D341Med (cell line): Measurements from ENCODE around the gene SDCCAG8.
"Not testable (repeated sequence)": the region's sequence is repeated elsewhere in the genome, so short reads cannot be mapped to it uniquely, and the experiment has no call there.

Experiments used
- DNase-seq: peaks from one replicate; pipeline ENCODE4 v3.0.0; 2012; ENCODE audit warnings: low spot score

Gene SDCCAG8

DNA sequence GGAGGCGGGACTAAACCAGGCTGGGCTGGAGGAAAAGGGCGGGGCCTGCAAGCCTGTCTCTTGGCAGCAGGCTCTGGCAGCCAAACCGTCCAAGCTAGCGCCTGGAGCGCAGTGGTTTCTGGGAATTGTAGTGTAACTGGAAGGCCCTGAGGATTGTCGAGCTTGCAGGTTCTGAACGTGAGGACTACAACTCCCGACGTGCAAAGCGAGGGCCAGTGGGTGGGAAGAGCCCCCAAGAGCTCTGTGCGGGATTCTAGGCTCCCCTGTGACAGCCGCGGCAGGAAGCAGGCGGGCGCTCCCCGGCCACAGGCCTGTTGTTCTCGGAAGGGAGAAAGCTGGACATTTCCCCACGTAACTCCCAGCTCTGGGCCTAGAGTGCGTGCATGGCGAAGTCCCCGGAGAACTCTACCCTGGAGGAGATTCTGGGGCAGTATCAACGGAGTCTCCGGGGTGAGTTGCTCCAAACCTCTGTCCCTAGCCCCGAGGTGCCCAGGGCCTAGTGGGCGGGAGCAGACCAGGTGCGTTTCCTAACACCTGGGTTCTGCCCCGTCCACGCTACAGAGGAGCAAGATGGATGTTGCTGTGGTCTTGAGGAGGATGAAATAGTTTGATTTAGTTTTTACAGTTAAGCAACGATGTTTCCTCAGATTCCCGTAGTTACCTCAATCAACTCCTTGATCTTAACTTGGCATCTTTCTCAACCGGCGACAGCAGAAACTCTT, at the start of gene SDCCAG8:
TSS of gene SDCCAG8 (plus strand) at position 251 of the 722 bp plus-strand sequence. CDS start at position 384, 133 bp downstream.
- DNase-seq, result peak; percentile 95

DNA sequence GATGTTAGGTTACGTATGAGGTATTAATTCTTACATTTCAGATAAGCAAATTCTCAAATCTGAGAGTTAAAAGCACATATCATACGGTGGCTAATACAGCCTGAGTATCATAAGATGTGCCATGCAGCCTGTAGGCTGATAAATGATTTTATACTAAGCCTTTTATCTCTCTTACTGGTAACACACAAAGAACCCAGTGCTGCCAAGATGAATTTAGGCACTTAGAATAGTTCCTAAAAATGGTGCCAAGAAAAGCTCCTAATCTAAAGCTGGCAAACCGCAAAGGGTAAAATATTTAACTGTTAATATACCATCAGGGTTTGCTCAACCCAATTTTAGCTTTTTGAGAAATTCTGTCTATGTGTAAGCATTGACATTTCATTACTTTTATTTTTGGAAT, 43.9 kb upstream of the SDCCAG8 start:
- DNase-seq, result peak; percentile 28

GRCh38 chr1:243213045-243213787, 42.6 kb upstream of the SDCCAG8 start:
- no peak for DNase-seq

GRCh38 chr1:243215276-243215875, 40.5 kb upstream of the SDCCAG8 start:
- not testable (repeated sequence) for DNase-seq

DNA sequence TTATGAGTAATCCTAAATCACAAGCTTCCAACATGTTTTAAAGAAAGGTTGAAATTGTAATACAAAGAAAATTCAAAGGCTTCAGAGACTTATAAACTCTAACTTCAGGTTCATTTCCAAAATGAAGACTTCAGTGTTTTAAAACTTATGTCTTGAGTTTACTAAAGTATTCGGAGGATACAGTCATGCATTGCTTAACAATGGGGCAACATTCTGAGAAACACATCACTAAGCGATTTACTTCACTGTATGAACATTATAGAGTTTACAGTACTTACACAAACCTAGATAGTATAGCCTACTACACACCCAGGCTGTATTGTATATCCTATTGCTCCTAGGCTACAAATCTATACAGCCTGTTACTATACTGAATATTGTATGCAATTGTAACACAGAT, 39.1 kb upstream of the SDCCAG8 start:
- no peak for DNase-seq

GRCh38 chr1:243217349-243217748, 38.5 kb upstream of the SDCCAG8 start:
- DNase-seq, result no peak

DNA sequence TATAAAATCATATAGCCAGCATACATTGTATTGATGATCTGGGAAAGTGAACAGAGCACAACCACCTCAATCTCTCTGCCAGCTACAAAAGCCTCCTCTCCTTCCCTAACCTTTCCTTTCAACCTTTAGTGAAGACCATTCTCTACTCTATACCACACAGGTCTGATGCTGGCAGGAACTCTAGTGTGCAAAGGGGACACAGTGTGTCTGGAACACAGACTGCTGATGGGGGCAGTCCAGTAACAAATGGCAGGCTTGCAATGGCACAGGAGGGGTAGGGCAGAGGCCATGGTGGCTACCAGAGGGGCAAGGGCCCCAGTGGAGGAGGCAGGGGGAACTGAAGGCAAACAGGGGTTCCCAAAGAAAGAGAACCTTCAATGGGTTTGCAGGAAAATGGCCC, 37.8 kb upstream of the SDCCAG8 start:
- no peak for DNase-seq

- no peak for DNase-seq
Measured at GRCh38 chr1:243227622-243228021, 28.2 kb upstream of the SDCCAG8 start.

GRCh38 chr1:243229526-243229925, 26.3 kb upstream of the SDCCAG8 start:
- DNase-seq, result no peak

GRCh38 chr1:243230914-243231313, 24.9 kb upstream of the SDCCAG8 start:
- no peak for DNase-seq

- peak; percentile 38 for DNase-seq
Measured at GRCh38 chr1:243233908-243234307, 21.9 kb upstream of the SDCCAG8 start.

DNA sequence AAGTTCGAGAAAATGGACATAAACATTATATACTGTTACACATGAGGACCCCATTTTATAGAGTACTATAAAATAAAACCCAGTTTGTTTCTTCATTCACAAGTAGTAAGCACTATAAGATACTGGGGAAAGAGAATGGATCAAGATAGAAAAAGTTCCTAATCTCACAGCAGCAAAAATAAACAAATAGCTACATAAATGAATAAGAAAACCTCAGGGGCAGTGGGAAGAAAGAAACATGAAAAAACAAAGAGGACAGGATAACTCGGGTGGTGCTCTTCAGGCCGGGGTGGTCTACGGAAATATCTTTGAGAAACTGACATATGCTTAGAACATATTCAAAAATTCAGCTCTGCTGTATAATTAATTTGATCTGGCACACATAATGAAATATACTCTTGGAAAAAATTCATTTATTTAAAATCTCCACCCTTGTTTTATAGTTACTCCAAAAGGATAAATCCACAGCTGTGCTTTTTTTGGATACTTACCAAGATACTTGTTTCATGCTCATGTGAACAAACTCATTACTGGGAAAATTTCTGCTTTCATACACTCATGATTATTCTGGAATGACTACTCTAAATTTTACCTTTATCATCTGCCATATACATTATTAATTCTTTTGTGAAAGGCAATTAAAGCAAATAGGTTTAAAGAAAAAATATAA, 20.7 kb upstream of the SDCCAG8 start:
- DNase-seq, result no peak

- no peak for DNase-seq
Measured at GRCh38 chr1:243236604-243237252, 19.1 kb upstream of the SDCCAG8 start.

DNA sequence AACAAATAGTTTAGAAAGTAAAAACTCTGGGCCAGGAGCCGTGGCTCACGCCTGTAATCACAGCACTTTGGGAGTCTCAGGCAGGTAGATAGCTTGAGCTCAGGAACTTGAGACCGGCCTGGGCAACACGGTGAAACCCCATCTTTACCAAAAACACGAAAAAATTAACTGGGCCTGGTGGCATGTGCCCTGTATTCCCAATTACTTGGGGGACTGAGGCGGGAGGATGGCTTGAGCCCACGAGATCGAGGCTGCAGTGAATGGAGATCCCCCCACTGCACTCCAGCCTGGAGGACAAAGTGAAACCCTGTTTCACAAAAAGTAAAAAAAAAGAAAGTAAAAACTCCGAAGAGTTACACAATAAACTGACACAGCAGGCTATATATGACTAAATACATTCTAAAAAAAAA, 11.4 kb upstream of the SDCCAG8 start:
- no peak for DNase-seq

DNA sequence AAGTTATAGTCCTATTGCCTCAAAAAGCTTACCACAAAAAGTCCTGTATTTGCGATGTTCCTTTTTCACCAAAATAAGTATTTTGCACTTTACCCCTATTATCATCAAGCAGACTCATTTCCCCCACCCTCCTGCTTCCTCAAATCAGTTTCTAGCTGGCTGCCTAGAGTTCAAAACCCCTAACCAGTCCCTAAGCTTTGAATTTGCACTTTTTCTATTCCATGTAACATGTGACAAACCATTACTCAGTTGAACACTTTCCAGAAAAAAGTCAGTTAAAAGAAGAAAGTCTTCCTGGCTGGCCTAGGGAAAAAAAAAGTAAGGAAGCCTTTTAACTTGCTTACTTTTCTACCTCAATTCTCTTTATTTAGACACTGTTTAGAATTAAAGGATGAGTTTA, 8.9 kb upstream of the SDCCAG8 start:
- no peak for DNase-seq

- no peak for DNase-seq
Measured at GRCh38 chr1:243247901-243248300, 7.9 kb upstream of the SDCCAG8 start.

GRCh38 chr1:243249214-243249613, 6.6 kb upstream of the SDCCAG8 start:
- DNase-seq, result no peak

DNA sequence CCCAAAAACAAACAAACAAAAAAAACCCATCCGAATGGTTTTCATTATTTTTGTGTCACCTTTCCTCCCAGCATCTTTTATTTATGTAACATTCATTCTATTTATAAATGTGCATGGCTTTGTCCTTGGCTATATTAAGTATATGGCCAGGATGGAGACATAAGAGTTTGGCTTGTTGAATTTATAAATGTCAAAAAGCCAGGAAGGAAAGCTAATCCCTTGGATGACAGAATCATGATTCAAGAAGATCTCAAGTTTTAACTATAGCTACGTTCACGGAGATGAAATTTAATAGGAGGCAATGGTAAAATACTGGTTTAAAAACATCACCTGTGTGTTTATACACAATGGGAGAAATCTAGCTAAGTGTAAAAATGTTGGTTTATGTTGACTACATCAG, 5.7 kb upstream of the SDCCAG8 start:
- no peak for DNase-seq

GRCh38 chr1:243251539-243251938, 4.3 kb upstream of the SDCCAG8 start:
- no peak for DNase-seq

- no peak for DNase-seq
Measured at GRCh38 chr1:243253211-243253925, 2.5 kb upstream of the SDCCAG8 start.

DNA sequence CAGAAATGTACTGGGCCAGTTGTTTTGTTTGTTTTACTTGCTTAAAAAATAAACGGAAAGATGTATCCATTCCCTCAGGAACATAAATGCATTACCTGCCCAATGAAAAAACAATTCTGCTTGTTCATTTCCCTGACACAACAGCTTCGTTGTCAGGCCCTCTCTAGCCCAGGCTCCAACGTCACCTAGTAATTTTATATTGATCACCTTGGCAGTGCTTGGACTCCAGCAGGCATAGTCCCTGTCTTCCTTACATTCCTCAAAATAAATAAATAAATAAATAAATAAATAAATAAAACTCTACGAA, 2.0 kb upstream of the SDCCAG8 start:
- no peak for DNase-seq
